GM19025 (cell line): Measurements from ENCODE around the gene PRM1.
A peak's percentile ranks its signal among the peaks of the same experiment; 100 is the strongest.

Experiments
- ATAC-seq: cut with Tn5 transposase; IDR thresholded peaks from one replicate; pipeline ENCODE4 v1.9.1; 2021; ENCODE audit warnings: mild to moderate bottlenecking, low read depth, moderate library complexity; ENCODE audit not compliant: unreplicated experiment

Gene PRM1

DNA sequence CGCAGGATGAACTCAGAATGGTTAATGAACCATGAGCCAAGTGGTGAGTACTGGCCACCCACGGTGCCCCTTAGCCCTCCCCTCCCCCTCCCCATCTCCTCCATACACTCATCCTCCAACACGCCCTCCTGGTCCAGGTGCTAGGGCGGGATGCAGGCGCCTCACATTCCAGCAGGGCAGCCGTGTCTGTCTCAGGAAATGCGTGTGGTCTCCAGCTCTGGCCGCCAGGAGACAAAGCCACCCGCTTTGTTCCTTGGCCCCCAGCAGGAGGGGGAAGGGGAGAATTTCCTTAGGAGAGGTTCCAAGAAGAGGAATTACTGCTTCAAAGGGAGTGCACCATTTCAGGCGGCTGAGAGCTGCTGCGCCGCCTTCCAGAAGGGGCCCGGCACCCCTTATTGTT, 34.4 kb upstream of the PRM1 start:
- ATAC-seq, result no peak

DNA sequence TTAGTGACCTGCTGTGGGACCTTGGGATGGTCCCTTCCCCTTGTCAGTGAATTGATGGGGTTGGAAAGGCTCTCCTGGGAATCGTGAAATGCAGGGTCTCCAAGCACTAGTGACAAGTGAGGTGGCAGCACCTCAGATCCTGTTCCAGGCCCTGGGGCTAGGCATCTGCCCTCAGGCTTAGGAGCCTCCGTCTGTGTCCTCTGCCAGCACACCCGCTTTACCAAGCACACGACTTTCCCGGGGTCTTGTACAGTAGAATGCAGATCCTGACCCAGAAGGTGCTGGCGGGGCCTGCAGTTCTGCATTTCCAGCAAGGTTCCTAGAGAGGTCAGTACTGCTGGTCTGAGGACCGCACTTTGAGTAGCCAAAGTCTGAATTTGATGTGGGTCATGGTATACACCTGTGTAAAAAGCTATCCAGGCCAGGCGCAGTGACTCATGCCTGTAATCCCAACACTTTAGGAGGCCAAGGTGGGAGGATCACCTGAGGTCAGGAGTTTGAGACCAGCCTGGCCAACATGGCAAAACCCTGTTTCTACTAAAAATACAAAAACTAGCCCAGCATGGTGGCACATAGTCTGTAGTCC, 33.3 kb upstream of the PRM1 start:
- ATAC-seq, result no peak

DNA sequence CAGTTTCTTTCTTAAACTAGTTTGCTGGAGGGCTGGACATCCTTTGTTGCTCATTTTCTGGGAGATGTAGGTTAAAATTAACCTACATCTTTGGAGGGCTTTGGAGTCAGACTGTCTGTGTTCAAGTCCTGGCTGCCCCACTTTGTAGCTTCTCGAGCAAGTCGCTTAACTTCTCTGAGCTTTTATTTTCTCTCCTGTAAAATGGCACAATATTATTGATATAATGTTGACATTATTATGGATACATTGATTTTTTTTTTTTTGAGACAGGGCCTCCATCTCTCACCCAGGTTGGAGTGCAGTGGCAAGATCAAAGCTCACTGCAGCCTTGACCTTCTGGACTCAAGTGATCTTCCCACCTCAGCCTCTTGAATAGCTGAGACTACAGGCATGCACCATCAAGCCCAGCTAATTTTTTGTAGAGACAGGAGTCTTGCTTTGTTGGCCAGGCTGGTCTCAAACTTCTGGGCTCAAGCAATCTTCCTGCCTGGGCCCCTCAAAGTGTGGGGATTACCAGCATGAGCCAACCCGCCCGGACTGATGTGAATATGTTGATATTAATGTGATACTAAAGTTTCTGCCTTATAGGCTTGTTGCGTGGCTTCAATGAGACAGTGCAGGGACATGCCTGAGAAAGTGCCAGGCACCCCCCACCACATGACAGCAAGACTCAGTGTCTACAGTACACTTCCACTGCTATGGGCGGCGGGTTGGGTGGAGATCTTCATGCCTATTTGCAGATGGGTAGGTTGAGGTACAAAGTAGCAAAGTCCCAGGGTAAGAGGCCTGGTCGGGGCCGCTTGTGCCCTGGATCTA, 32.6 kb upstream of the PRM1 start:
- ATAC-seq, result no peak

DNA sequence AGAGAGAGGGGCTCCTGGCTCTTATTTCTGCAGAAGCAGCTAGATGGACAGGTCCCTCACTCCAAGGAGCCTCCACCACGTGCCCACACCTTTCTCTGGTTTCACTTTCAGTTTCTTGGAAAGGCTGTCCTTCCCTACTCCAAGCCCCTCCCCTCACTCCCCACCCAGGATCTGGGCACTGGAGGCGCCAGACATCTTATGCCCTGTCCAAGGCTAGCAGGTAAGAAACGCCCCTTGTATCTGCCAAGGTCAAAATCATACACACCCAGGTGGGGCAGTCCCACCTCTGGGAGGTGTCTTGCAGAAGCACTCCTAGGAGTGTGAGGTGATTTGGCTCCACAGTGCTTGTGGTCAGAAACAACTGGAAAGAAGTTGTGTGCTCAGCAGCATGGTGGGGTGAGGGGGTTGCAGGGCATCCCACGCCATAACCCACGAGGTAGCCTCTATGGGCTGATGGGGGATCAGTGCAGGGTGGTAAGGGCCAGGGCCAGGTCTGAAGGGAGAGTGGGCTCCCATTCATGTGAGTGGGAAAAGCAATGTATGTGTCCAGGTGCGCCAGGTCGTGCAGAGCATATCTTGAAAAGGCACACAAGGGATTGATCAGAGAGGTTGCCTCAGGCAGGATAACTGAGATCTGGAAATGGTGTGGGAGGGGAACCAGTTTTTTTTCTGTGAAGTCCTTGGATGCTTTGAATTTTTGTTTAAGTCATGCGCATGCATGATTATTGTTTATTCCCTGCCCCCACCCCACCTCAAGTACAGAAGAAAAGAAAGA, 31.8 kb upstream of the PRM1 start:
- ATAC-seq, result no peak

DNA sequence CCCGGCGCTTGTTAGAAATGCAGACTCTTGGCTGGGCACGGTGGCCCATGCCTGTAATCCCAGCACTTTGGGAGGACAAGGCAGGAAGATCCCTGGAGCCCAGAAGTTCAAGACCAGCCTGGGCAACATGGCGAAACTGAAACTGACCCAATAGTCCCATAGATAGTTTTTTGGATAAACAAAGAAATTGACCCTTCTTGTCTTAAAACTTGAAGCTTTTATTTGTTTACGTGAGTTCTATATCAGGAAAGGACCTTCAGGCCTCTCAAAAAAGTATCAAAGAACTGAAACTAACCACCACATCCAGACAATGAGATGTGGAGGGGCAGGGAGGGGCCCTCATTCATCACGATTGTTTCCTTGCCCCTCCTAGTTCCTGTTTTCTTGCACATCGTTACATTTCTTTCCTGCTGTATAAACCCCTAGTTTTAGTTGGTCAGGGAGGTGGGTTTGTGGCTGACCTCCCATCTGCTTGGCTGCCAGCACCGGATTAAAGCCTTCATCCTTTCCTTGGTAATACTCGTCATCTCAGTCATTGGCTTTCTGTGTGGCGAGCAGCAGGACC, 29.9 kb upstream of the PRM1 start:
- ATAC-seq, result no peak

DNA sequence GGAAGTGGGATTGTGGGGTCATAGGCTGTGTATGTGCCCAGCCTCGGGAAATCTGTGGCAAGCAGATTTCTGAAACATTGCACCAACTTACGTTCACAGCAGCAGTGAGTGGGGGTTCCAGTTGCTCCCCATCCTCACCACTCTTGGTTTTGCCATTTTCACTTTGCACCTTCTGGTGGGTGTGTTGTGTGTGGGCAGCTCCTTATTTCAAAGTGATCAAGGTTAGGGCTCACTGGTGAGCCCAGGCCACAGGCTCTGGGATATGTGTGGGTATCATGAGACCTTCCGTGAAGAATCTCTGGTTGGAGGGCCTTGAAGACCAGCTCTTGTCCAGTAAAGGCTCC, 29.5 kb upstream of the PRM1 start:
- ATAC-seq, result no peak

DNA sequence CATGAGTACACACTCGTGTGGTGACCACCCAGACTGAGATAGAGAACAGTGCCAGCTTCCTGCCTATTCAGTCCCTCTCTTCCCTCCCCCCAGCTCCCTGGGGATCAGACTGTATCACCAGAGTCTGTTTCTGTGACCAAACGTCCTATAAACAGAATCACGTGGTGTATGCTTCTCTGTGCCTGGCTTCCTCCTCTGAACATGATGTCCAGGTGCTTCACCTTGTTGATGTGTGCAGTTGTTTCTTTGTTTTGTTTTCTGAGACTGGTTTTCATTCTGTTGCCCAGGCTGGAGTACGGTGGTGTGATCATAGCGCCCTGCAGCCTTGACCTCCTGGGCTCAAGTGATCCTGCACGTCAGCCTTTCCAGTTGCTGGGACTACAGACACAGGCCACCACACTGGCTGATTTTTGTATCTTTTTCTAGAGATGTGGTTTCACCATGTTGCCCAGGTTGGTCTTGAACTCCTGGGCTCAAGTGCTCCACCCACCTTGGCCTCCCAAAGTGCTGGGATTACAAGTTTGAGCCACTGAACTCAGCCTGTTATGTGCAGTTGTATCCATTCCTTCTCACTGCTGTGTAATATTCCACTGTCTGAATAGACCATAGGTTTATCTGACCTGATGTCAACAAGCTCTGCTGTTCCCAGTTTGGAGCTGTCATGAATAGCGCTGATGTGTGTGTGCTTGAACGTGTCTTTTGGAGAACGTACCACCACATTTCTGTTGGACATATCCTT, 28.9 kb upstream of the PRM1 start:
- peak; percentile 40 for ATAC-seq

DNA sequence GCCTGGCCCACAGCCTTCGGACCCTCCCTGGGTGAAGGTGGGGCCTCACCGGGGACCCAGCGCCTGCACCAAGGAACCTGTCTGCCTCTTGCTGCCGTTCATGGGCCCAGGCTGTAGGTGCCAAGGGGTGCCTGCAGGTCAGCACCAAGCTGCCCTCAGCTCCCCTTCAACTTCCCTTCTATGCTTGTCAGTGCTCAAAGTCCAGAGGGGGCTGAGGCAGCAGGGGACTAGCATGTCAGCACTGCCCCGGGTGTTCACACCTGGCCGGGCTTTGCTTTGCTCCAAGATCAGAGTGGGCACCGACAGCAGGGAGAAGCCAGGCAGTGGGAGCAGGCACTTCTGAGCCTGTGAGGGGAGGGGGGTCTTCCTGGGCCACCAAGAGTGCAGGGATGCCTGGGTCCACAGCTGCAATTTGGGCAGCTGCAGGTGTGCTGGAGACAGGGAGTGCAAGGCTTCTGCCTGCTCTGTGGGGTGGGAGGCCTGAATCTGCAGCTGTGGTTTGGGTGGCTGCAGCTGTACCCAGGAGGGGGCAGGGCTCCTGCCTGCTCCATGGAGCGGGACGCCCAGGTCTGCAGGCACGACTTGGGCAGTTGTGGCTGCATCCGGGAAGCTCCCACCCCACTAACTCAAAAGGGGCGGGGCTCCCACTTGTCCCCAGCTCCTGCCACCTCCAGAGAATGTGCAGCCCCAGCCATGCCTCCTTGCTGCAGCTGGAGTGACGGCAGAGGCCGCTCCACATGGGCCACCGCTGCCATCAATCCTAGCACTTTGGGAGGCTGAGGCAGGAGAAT, 27.6 kb upstream of the PRM1 start:
- ATAC-seq, result no peak

DNA sequence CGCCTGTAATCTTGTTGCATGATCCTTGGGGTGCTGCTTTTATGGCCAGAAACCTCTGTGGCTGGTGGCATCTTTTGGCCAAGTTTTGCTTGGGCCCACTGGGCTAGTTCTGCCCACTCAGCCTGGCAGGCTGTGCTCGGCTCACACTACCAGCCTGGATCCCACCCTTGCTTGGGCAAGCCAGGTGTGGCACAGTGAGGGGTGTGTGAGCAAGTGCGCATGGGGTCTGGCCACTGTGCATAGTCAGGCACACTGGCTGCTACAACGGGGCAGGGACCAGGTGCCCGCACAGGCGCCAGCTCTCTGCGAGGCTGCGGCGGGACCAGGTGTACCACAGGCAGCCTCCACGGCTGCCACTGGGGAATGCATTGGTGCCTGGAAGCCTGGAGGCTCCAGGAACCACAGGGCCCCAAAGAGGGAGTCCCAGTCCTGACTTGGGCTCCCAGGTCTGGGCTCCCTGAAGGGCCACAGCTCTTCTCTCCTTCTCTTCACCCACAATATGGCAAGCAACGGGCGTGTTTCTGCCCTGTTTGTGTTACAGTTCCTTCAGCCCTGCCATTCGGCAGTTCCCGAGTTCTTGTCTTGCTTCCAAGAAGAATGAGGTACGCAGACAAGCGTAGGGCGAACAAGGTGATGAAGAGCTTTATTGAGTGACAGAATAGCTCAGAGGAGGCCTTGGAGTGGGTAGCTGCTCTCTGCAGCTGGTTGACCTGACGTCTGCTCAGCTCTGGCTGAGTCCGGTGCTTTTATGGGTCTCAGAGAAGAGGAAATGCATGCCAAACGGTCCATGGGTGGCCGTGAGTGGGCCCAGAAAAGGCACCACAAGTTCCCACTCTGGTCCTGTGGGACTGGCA, 26.7 kb upstream of the PRM1 start:
- no peak for ATAC-seq

DNA sequence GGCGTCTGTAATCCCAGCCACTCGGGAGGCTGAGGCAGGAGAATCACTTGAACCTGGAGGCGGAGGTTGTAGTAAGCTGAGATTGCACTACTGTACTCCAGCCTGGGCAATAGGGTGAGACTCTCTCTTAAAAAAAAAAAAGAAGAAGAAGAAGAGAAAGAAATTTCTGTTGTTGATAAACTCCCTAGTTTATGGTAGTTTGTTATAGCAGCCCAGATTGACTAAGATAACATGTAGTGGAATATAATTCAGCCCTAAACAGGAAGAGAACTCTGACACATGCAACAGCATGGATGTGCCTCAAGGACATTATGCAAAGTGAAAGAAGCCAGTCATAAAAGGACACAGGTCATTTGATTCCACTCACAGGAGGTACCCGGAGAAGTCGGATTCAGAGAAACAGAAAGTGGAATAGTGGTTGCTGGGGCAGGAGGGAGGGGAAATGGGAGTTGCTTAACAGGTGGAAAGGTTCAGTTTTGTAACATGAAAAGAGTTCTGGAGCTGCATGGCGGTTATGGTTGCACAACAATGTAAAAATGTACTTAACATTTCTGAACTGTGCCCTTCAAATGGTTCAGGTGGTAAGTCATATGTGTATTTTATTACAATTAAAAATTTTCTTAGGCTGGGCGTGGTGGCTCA, 26.0 kb upstream of the PRM1 start:
- no peak for ATAC-seq

DNA sequence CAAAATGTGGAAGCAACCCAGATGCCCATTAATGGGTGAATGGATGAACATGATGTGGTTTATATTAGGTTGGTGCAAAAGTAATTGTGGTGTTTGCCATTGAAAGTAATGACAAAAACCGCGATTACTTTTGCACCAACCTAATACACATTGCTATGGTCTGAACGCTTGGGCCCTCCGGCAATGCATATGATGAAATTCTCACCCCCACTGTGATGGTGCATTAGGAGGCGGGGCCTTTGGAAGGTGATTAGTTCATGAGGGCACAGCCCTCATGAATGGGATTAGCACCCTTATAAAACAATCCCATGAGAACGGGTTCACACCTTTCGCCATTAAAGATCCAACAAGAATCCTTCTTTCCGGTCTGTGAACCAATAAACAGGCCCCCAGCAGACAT, 25.3 kb upstream of the PRM1 start:
- ATAC-seq, result no peak

DNA sequence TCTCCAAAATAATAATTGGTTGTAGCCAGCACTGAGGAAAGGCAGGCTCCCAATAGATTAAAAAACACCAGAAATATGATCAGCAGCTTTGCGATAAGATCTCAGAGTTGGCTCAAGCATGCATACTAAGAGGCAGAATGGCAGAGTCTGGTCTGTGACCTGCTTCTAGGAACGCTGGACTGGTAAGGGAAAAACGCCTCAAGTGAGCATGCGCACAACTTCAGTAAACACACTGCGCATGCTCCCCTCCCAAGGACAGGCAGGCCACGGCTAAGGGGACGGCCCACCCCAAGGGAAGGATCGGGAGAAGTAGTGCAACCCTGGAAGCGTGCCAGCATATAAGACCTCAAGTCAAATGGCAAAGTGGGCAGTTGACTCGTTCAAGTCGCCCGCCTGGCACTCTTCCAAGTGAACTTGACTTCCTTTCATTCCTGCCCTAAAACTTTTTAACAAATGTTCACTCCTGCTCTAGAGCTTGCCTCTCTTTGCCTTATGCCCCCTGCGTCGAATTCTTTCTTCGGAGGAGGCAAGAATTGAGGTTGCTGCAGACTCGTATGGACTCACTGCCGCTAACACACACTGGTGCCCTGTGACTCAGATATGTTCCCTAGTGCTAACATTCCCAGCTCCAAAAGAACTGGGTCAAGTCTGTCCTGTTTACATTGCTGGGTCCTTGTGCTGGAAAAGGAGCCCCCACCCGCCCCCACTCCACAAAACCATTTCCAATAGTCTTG, 22.4 kb upstream of the PRM1 start:
- no peak for ATAC-seq

DNA sequence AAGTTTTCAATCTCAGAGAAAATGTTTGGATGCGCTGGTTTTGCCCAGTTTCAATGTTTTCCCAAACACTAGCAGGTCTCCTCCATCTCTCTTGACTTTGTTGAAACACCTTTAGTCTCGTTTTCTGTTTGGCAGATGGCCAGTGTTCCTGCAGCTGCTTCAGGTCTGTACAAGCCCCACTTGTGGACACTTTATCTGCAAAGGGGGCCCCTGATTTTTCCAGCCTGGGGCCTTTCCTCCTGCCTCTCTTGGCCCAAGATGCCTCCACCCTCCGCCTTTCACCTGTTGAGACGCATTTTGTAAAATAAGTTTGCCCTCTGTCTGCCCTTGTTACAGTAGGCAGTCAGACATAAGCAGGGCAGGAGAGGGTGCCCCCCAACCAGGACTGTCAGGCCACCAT, 21.8 kb upstream of the PRM1 start:
- no peak for ATAC-seq

DNA sequence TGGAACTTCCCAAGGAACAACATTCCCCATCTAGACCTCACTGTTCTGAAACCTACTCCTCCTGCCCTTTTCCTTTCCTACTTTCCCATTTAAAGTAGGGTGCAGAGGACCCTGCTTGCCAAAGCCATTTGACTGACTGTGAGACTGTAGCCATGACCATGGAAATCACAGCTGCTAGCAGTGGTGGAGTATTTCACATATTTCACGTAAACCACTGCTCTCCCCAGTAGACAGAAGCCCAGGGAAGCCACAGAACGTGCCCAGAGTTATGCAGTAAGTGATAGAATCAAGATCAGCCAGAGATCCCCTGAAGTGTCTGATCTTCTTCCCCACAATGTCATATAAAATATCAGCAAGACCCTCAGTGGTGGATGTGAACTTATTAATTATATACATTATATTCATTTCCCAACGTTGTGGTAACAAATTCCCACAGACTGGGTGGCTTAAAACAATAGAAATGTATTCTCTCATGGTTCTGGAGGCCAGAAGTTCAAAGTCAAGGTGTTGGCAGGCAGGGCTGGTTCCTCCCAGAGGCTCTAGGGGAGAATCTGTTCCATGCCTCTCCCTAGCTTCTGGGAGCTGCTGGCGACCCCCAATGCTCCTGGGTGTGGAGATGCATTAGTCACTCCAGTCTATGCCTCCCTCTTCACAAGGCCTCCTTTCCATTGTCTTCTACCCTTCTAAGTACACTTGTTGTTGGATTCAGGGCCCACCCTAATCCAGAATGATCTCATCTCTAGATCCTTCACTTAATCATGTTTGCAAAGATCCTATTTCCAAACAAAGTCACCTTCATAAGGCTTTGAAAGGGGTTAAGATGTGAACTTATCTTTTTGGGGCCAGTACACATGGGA, 20.7 kb upstream of the PRM1 start:
- no peak for ATAC-seq

DNA sequence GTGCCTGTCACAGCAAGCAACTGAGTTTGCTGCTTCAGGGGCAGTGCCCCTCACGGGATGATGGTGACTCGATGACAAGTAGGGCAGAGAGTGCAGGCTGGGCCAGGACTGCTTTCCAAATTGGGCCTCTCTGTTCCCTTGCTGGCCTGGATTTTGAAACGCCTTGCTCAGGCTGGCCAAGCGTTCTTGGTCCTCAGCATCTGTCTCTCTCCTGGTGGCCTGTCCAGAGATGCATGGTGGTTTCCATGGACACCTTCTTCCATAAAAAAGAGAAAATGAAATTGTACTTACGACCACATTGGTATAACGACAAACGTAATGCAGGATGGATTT, 19.4 kb upstream of the PRM1 start:
- no peak for ATAC-seq

DNA sequence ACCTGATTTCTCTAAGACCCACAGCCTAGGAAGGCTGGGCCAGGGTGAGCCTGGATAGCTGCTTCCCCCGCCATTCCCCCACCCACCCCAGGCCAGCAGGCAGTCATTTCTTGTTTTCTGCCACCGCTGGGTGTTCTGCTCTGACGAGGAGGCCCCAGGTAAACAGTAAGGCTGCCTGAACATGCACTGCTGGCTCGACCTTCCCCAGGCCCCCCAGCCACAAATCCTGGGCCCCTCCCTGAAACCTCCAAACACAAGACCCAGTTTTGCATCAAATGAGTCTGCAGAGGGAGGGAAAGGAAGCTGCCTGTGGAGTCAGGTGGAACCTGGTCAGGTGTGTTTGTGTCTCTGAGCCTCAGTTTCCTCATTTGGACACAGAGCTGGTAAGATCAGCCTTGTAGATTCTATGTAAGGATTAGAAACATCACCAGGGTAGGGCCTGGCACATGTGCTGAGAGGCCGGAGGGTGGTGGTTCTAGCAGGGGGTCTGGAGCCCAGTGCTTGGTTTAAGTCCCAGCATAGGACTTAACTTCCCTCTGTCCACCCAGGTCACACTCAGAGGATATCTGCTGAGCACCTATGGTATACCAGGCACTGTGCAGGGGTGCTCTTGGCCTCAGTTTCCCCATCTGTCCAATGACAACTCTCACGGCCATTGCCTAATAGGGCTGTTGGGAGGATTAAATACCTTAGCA, 18.9 kb upstream of the PRM1 start:
- ATAC-seq, result no peak
